LNCAP (cell line): ENCODE data around the gene WIPI1.

Source experiments
- TF ChIP-seq, protein P1 (sequence below): fragments of 450-650 bp; IDR thresholded peaks from 2 replicates; pipeline ENCODE4 v1.5.1; 2017; ENCODE audit warnings: mild to moderate bottlenecking

WIPI1 gene

DNA sequence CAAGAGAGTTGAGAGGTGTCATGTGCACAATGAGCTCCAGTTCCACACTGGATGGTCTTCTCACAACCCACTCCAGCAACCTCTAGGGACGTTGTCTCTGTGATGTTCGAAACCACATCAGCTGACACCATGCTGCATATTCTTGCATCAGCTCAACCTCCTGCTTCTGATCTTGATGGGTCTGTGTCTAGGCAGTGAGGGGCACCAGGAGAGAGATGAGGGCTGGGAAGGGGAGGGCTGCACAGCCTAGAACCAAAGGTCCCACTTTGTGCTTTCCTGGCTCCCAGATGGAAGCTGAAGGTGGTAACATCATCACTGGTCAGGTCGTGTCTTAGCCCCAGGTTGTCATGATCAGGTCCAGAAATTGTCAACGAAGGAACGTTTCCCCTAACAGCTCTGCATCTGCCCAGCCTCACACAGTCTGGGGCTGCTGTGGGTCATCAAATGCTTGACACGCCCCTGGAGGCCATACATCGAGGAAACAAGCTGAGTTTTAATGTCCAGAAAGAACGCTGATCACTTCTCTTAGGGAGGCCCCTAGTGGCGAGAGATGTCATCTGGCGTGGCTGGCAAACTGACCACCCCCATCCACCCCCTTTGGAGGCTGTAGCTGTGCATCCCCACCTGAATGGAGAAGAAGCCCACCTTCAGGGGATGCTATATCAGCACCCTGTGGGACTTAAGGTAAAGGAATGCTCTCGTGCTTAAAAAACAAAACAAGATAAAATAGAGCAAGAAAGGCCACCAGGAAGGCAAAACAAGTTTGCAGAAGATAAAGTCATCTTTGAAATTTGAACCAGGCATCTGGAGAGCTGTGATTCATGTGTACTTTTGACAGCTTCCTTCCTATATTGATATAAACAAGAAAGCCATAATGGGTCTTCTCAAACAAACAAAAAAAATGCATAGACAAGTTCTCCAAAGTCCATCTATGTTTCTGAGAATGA, 58.3 kb downstream of the WIPI1 start:
- TF ChIP-seq, protein P1, sequence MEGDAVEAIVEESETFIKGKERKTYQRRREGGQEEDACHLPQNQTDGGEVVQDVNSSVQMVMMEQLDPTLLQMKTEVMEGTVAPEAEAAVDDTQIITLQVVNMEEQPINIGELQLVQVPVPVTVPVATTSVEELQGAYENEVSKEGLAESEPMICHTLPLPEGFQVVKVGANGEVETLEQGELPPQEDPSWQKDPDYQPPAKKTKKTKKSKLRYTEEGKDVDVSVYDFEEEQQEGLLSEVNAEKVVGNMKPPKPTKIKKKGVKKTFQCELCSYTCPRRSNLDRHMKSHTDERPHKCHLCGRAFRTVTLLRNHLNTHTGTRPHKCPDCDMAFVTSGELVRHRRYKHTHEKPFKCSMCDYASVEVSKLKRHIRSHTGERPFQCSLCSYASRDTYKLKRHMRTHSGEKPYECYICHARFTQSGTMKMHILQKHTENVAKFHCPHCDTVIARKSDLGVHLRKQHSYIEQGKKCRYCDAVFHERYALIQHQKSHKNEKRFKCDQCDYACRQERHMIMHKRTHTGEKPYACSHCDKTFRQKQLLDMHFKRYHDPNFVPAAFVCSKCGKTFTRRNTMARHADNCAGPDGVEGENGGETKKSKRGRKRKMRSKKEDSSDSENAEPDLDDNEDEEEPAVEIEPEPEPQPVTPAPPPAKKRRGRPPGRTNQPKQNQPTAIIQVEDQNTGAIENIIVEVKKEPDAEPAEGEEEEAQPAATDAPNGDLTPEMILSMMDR = peak; percentile 84

DNA sequence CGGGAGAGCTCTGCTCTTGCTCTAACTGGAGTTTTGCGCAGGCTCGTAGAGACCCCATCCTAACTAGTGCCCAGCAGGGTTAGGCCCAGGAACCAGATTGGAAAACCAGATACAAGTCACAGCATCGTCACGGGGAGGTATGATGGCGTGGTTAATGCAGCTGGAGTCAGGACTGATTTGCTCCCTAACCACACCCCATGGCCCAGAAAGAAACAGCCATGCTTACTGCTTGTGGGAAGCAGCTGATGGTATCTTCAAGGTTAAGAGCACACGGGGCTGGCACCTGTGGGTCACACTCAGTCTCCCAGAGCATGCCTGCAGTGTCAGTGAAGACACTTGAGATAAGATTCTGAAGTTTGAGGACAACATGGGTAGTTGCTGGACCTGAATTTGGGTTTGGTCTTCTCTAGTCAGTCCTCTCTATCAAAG, 60.2 kb downstream of the WIPI1 start:
- TF ChIP-seq, protein P1 = no peak

DNA sequence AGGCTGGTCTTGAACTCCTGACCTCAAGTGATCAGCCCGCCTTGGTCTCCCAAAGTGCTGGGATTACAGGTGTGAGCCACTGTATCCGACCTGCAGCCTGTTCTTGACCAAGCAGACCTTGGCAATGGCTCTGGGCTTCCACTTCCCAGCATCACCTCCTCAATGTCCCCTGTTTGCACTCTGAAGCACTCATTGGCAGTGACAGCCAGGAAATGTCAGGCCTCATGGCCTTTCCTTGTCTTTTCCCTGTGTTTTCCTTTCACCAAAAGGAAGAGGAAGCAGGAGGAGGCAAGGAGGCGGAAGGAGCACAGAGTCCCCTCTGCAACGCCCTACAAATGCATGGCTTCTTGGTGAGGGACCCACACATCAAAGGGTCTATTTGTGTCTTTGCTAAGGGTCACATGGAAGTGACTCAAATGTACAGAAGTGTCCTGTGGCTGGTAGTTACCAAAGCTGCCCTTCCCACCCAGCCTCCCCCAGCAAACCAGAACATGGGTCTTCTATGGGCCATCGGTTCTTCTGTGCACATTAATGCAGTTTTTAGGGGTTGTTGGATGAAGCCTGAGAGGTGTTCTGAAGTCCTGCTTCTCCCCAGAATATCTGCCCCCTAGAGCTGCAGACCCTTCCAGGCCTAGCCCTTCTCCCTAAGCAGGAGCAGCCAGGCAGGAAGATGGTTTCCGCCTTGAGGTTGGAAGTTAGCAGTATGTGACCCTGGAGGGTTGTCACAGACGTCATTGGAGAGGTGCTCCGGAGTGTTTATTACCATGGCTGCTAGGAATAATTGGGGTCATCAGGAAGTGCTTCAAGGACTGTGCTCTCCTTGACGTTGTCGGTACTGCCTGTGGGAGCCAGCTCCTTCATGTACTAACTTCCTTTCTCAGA, 60.8 kb downstream of the WIPI1 start:
- TF ChIP-seq, protein P1 = no peak

DNA sequence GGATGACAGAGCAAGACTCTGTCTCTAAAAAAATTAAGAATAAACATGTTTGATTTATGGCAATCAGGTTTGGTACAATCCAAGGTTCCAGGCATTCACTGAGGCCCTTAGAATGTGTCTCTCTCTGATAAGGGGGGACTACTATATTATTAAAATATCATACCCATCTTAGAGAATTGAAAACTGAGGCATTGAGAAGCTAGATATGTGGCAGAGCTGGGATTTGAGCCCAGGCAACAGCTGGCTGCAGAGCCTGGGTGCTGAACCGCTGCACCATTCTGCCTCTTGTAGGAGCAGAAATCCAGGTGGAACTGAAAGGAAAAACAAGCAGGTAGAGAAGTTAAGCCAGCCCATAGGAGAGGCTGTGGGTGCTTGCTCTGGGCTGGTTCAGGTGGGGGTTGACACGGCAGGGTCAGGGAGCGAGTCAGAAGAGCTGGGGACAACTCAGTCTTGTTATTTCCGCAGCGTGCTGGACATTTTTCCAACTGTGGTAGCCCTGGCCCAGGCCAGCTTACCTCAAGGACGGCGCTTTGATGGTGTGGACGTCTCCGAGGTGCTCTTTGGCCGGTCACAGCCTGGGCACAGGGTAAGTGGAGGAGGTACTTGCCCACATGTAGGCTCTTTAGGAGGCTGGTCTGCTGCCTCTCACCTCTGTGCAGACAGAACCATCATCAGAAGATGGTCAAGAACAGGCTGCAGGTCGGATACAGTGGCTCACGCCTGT, 62.5 kb downstream of the WIPI1 start:
- TF ChIP-seq, protein P1 = no peak

DNA sequence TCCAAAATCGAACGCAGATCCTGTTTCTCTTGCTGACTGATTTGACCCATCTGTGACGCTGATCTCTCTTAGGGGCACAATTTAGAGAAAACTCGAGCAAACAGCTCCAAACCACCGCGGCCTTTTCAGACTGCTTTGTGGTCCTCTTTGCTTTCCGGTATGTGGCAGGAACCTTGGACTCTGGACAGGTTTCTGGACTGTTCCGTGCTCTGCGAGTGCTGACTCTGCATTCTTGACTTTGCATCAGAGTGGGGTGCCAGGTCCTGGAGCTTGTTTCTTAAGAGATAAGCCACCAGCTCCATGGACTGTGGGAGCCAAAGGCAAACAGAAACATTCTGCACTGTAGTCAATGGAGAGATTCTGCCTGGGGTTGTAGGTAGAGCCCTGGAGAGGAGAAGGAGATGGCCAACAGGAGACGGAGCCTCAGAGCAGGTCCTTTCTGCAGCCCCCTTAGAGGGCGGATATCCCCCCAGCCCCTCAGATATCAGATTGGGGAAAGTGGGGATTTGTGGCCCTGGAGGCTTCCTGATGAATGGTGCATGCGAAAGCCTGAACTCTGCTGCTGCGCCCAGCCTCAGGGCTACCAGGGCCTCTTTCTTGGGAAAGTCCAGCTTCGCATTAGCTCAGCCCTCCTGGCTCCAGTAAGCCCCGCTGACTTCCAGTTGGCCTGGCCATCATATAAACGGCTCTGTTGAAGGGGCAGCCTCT, 65.6 kb downstream of the WIPI1 start:
- TF ChIP-seq, protein P1 = no peak

DNA sequence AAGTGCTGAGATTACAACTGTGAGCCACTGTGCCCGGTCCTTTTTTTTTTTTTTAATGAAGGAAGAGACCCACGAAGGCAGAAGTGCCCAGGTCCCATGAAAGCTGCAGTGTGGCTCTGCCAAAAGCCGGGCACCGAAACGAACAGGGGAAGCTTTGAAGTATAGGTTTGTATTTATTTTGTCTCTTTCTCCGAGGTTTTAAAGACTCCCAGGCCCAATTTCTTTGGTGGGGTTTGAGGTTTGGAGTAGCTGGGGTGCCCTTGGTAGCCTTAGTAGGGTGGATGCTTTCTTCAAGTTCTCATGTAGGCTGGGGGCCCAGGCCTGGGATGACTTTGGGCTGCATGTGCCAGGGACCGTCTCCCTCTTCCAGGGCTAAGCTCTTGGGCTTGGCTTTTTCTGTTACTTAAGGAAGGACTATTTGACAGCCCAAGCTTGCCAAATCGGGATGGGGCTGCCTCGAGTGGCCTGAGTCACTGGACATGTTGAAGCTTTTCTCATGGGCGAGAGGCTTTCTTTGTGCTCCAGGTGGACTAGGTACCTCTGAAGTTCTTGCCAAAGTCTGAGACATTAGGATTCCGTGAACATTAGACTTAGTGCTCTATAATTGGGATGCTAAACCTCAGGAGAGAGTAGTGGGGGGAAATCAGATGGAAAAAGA, 66.3 kb downstream of the WIPI1 start:
- TF ChIP-seq, protein P1 = no peak
